GM12865 (cell line): ENCODE measurements around the gene SLC5A5.

ENCODE experiments used
- DNase-seq: peaks from one replicate; pipeline ENCODE4 v3.0.0; 2010; ENCODE audit warnings: low read depth
- H3K4me3 ChIP-seq: 2 replicates; pipeline ENCODE4 v1.5.1; 2011; ENCODE audit warnings: mild to moderate bottlenecking, low read depth, low read length, control low read depth
- TF ChIP-seq, protein P1 (sequence below): IDR thresholded peaks from 2 replicates; pipeline ENCODE4 v1.5.1; 2011; ENCODE audit warnings: low read length, control low read depth, low read depth, inconsistent platforms; ENCODE audit not compliant: insufficient read depth; ENCODE audit errors: missing control alignments

The SLC5A5 gene

DNA sequence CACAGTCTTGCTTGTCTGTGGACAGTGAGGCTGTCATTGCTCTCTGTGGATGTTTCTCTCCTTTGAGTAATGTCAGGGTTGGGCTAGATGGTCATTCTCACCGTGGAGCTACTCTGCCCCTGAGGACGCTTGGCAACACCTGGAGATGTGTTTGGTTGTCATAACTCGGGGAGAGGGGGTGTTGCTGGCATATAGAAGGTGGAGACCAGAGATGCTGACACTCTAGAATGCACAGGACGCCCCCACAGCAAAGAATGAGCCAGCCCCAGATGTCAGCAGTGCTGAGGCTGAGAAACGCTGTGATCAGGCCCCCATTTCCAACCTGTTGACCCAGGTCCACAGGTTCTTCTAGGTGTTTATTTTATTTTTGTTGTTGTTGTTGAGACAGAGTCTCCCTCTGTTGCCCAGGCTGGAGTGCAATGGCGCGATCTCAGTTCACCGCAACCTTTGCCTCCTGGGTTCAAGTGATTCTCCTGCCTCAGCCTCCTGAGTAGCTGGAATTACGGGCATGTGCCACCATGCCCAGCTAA, 65.7 kb downstream of the SLC5A5 start:
- TF ChIP-seq, protein P1, sequence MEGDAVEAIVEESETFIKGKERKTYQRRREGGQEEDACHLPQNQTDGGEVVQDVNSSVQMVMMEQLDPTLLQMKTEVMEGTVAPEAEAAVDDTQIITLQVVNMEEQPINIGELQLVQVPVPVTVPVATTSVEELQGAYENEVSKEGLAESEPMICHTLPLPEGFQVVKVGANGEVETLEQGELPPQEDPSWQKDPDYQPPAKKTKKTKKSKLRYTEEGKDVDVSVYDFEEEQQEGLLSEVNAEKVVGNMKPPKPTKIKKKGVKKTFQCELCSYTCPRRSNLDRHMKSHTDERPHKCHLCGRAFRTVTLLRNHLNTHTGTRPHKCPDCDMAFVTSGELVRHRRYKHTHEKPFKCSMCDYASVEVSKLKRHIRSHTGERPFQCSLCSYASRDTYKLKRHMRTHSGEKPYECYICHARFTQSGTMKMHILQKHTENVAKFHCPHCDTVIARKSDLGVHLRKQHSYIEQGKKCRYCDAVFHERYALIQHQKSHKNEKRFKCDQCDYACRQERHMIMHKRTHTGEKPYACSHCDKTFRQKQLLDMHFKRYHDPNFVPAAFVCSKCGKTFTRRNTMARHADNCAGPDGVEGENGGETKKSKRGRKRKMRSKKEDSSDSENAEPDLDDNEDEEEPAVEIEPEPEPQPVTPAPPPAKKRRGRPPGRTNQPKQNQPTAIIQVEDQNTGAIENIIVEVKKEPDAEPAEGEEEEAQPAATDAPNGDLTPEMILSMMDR: no peak
- DNase-seq: no peak
- no peak overlapping the region for H3K4me3 ChIP-seq

DNA sequence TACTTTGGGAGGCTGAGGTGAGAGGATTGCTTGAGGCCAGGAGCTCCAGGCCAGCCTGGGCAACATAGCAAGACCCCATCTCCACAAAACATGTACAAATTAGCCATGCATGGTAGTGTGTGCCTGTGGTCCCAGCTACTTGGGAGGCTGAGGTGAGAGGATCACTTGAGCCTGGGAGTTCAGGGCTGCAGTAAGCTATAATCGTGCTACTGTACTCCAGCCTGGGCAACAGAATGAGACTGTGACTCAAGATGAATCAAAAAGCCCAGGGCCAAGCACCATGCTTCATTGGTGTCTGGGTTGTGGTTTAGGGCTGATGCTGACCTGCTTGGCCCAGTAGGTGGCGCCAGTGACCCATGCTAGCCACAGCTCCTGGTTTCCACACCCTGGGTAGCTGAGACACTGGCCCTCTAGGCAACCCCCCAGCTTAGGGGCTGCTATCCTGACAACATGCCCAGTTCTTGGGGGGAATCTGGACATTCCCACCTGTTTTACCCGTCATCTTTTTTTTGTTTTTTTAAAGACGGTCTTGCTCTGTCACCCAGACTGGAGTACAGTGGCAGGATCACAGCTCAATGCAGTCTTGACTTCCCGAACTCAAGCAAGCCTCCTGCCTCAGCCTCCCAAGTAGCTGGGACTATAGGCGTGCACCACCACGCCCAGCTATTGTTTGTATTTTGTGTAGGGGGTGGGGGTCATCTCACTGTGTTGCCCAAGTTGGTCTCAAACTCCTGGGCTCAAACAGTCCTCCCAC, 66.5 kb downstream of the SLC5A5 start:
- no peak overlapping the region for H3K4me3 ChIP-seq
- peak; percentile 86 for DNase-seq
- TF ChIP-seq, protein P1: peak; percentile 99

DNA sequence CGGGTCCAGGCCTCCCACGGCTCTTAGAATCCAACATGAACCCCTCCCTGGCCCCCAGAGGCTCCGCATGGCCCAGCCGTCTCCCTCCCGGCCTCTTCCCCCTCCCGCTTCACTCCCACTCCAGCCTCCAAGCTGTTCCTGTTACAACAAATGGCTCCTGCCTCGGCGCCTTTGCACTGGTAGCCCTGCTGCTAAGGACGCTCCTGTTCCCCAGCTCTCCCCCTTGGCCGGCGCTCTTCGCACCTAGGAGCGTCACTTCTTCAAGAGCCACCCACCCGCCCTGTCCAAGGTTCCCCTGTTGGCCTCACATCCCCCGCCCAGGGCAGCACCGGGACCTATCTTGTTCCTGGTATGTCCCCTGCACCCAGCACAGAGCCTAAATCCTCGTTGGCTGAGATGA, 70.4 kb downstream of the SLC5A5 start:
- DNase-seq: no peak
- TF ChIP-seq, protein P1: no peak
- no peak overlapping the region for H3K4me3 ChIP-seq

GRCh38 chr19:17942582-17943273, 71.0 kb downstream of the SLC5A5 start:
- TF ChIP-seq, protein P1: no peak
- H3K4me3 ChIP-seq: no peak overlapping the region
- DNase-seq: no peak

DNA sequence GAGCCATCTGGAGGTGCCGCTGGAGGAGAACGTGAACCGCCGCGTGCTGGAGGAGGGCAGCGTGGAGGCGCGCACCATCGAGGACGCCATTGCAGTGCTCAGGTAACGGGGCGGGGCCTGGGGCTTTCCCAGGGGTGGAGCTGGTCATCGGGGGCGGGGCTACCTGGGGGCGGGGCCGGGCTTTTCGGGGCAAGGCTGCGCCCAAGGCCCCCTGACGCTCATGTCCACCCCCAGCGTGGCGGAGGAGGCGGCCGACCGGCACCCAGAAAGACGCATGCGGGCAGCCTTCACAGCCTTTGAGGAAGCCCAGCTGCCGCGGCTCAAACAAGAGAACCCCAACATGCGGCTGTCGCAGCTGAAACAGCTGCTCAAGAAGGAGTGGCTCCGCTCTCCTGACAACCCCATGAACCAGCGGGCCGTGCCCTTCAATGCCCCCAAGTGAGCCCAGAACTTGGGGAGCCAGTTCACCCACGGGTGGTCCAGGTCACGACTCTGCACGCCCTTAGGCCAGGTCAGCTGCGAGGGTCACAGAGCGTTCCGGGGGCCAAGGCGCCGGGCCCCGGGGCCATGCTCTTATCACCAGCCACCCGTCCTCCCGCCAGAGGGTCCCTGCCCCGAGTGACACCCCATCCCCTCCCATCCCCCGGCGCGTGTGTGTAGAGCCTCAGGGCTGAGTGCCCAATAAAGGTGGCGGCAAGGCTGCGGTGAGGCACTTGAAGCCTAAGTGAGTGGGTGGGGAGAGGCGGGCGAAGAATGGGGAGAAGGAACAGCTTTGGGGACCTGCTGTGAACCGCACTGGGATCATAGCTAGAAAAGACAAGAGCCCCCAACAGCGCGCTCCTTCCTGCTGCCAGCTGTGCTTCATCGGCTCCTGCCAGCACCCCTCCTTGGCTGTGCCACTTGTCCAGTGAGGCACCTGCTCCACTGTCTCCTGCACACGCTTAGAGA, 71.8 kb downstream of the SLC5A5 start:
- no peak for DNase-seq
- no peak overlapping the region for H3K4me3 ChIP-seq
- TF ChIP-seq, protein P1: no peak

- TF ChIP-seq, protein P1: no peak
- H3K4me3 ChIP-seq: no peak overlapping the region
- DNase-seq: no peak
Observed at GRCh38 chr19:17944301-17944700, 72.6 kb downstream of the SLC5A5 start.
